HEK293 (cell line): Measurements from ENCODE around the gene AIRE.

Experiments
- ATF2 ChIP-seq: fragments of 450-650 bp; formaldehyde crosslinking; IDR thresholded peaks from 2 replicates; pipeline ENCODE4 v1.5.1; 2016; ENCODE audit warnings: missing biosample characterization, missing genetic modification characterization, low read depth
- CTCF ChIP-seq: fragments of 450-650 bp; formaldehyde crosslinking; IDR thresholded peaks from 2 replicates; pipeline ENCODE4 v1.5.1; 2016; ENCODE audit warnings: missing biosample characterization, missing genetic modification characterization
- REPIN1 ChIP-seq: fragments of 450-650 bp; formaldehyde crosslinking; IDR thresholded peaks from 2 replicates; pipeline ENCODE4 v1.5.1; 2017; ENCODE audit warnings: missing biosample characterization, missing genetic modification characterization, low read depth
- TRIM28 ChIP-seq: IDR thresholded peaks from 2 replicates; pipeline ENCODE4 v1.6.1; 2011; ENCODE audit warnings: low read length, control low read depth, borderline replicate concordance
- YY1 ChIP-seq: fragments of 450-650 bp; formaldehyde crosslinking; IDR thresholded peaks from 2 replicates; pipeline ENCODE4 v1.5.1; 2018; ENCODE audit warnings: missing biosample characterization, missing genetic modification characterization
- ZBTB10 ChIP-seq: fragments of 450-650 bp; formaldehyde crosslinking; IDR thresholded peaks from 2 replicates; pipeline ENCODE4 v1.5.1; 2016; ENCODE audit warnings: missing biosample characterization, missing genetic modification characterization
- ZNF335 ChIP-seq: fragments of 450-650 bp; formaldehyde crosslinking; conservative IDR thresholded peaks from 2 replicates; pipeline ENCODE4 v1.5.1; 2016; ENCODE audit warnings: missing biosample characterization, missing genetic modification characterization
- ZNF549 ChIP-seq: fragments of 450-650 bp; IDR thresholded peaks from 2 replicates; pipeline ENCODE4 v1.5.1; 2018; ENCODE audit warnings: missing biosample characterization, missing genetic modification characterization, mild to moderate bottlenecking, inconsistent platforms, moderate library complexity
- ZNF629 ChIP-seq: fragments of 450-650 bp; formaldehyde crosslinking; IDR thresholded peaks from 2 replicates; pipeline ENCODE4 v1.5.1; 2017; ENCODE audit warnings: missing biosample characterization, missing genetic modification characterization

- TF ChIP-seq YY1 (tag by site-specific recombination) (no peak), REPIN1 (tag by site-specific recombination) (no peak), ZNF629 (tag by site-specific recombination) (no peak), ZBTB10 (tag by site-specific recombination) (0 out of 2 replicates have a peak, but pooled peaks have one; percentile 24), CTCF (no peak), ZNF335 (no peak), ZNF549 (tag by site-specific recombination) (no peak), TRIM28 (no peak), ATF2 (tag by site-specific recombination) (no peak)
Observed at GRCh38 chr21:44295163-44295573, 9.5 kb downstream of the AIRE start.
